WTC11 (cell line): ENCODE measurements around the gene B4GALNT3. TPM values are rescaled to one million over a fixed set of nuclear protein-coding genes. Genes with fewer than 3 reads are reported as not detected.

Experiments used
- ATAC-seq: fragments of 200-7000 bp; cut with Tn5 transposase; 2 replicates; pipeline ENCODE4 v1.10.0; 2021; ENCODE audit warnings: mild to moderate bottlenecking, moderate library complexity
- CTCF ChIA-PET: fragments of 300-600 bp; sonication (Branson Sonifier 250); formaldehyde crosslinking; loops from one replicate; lab custom pipeline; 2021; ENCODE audit warnings: antibody characterized with exemption; lab: Charles Lee
- POLR2A ChIA-PET: fragments of 350-600 bp; sonication (Branson Sonifier 250); formaldehyde crosslinking; loops from one replicate; lab custom pipeline; 2021; ENCODE audit warnings: antibody characterized with exemption; lab: Charles Lee
- DNase-seq: peaks from one replicate; pipeline ENCODE4 v3.0.0; 2021; ENCODE audit warnings: low spot score
- H3K27ac Mint-ChIP-seq: 2 replicates; pipeline ENCODE4 v1.8.0; 2021; ENCODE audit warnings: mixed read lengths
- H3K27me3 Mint-ChIP-seq: 2 replicates; pipeline ENCODE4 v1.8.0; 2021; ENCODE audit warnings: low read depth, mild to moderate bottlenecking, moderate library complexity, mixed read lengths
- H3K36me3 Mint-ChIP-seq: 2 replicates; pipeline ENCODE4 v1.8.0; 2021; ENCODE audit warnings: mixed read lengths
- H3K4me1 Mint-ChIP-seq: 2 replicates; pipeline ENCODE4 v1.8.0; 2022; ENCODE audit warnings: mixed read lengths
- H3K4me3 Mint-ChIP-seq: 2 replicates; pipeline ENCODE4 v1.8.0; 2021; ENCODE audit warnings: mild to moderate bottlenecking, moderate library complexity, mixed read lengths
- H3K9me3 Mint-ChIP-seq: 2 replicates; pipeline ENCODE4 v1.8.0; 2021; ENCODE audit warnings: mixed read lengths
- ATF1 ChIP-seq: sonication (generic); formaldehyde crosslinking; IDR thresholded peaks from 2 replicates; pipeline ENCODE4 v1.8.1; 2023; ENCODE audit warnings: mild to moderate bottlenecking, moderate library complexity, missing genetic modification reagents
- ATF6 ChIP-seq: sonication (generic); formaldehyde crosslinking; IDR thresholded peaks from 2 replicates; pipeline ENCODE4 v1.8.1; 2023; ENCODE audit warnings: mild to moderate bottlenecking, missing genetic modification reagents
- CREB1 ChIP-seq: sonication (generic); formaldehyde crosslinking; IDR thresholded peaks from 2 replicates; pipeline ENCODE4 v1.8.0; 2023; ENCODE audit warnings: mild to moderate bottlenecking, missing genetic modification reagents
- ERG ChIP-seq: fragments of 250-450 bp; sonication (Bioruptor Pico); IDR thresholded peaks from 2 replicates; pipeline ENCODE4 v1.8.0; 2021; ENCODE audit warnings: mild to moderate bottlenecking
- ETV6 ChIP-seq: sonication (generic); formaldehyde crosslinking; IDR thresholded peaks from 2 replicates; pipeline ENCODE4 v1.8.1; 2022; ENCODE audit warnings: mild to moderate bottlenecking, missing genetic modification reagents
- FOXP1 ChIP-seq: sonication (generic); formaldehyde crosslinking; IDR thresholded peaks from 2 replicates; pipeline ENCODE4 v1.8.0; 2022; ENCODE audit warnings: missing genetic modification reagents, mild to moderate bottlenecking, moderate library complexity, borderline replicate concordance
- GABPB1 ChIP-seq: sonication (generic); formaldehyde crosslinking; IDR thresholded peaks from 2 replicates; pipeline ENCODE4 v1.8.1; 2023; ENCODE audit warnings: mild to moderate bottlenecking, missing genetic modification reagents
- GTF2I ChIP-seq: fragments of 250-450 bp; sonication (Bioruptor Pico); conservative IDR thresholded peaks from 2 replicates; pipeline ENCODE4 v1.4.0; 2021; ENCODE audit warnings: mild to moderate bottlenecking
- IRF2 ChIP-seq: sonication (generic); formaldehyde crosslinking; IDR thresholded peaks from 2 replicates; pipeline ENCODE4 v1.8.0; 2022; ENCODE audit warnings: low read depth, missing genetic modification reagents, borderline replicate concordance
- JUN ChIP-seq: sonication (generic); formaldehyde crosslinking; IDR thresholded peaks from 2 replicates; pipeline ENCODE4 v1.8.0; 2023; ENCODE audit warnings: mild to moderate bottlenecking, missing genetic modification reagents
- MXD4 ChIP-seq: fragments of 250-450 bp; sonication (Bioruptor Pico); IDR thresholded peaks from 2 replicates; pipeline ENCODE4 v1.8.0; 2021; ENCODE audit warnings: mild to moderate bottlenecking, moderate library complexity, borderline replicate concordance
- NR2C2 ChIP-seq: sonication (generic); formaldehyde crosslinking; IDR thresholded peaks from 2 replicates; pipeline ENCODE4 v1.8.0; 2022; ENCODE audit warnings: mild to moderate bottlenecking, missing genetic modification reagents
- PRRX2 ChIP-seq: fragments of 250-450 bp; sonication (Bioruptor Pico); IDR thresholded peaks from 2 replicates; pipeline ENCODE4 v1.8.0; 2021; ENCODE audit warnings: mild to moderate bottlenecking
- SOX15 ChIP-seq: fragments of 250-450 bp; sonication (Bioruptor Pico); IDR thresholded peaks from 2 replicates; pipeline ENCODE4 v1.9.0; 2021; ENCODE audit warnings: mild to moderate bottlenecking
- SP1 ChIP-seq: sonication (generic); formaldehyde crosslinking; conservative IDR thresholded peaks from 2 replicates; pipeline ENCODE4 v1.8.1; 2022; ENCODE audit warnings: missing genetic modification reagents
- TEAD4 ChIP-seq: sonication (generic); formaldehyde crosslinking; IDR thresholded peaks from 2 replicates; pipeline ENCODE4 v1.8.0; 2022; ENCODE audit warnings: mild to moderate bottlenecking, missing genetic modification reagents
- TP53 ChIP-seq: sonication (generic); formaldehyde crosslinking; IDR thresholded peaks from 2 replicates; pipeline ENCODE4 v1.8.1; 2023; ENCODE audit warnings: mild to moderate bottlenecking, missing genetic modification reagents
- ZBTB43 ChIP-seq: sonication (generic); formaldehyde crosslinking; IDR thresholded peaks from 2 replicates; pipeline ENCODE4 v1.8.1; 2023; ENCODE audit warnings: mild to moderate bottlenecking, missing genetic modification reagents
- ZNF121 ChIP-seq: sonication (generic); formaldehyde crosslinking; IDR thresholded peaks from 2 replicates; pipeline ENCODE4 v1.8.0; 2023; ENCODE audit warnings: missing genetic modification reagents
- ZNF138 ChIP-seq: sonication (generic); formaldehyde crosslinking; conservative IDR thresholded peaks from 2 replicates; pipeline ENCODE4 v1.8.1; 2022; ENCODE audit warnings: mild to moderate bottlenecking, moderate library complexity, missing genetic modification reagents
- ZNF317 ChIP-seq: sonication (generic); formaldehyde crosslinking; IDR thresholded peaks from 2 replicates; pipeline ENCODE4 v1.8.1; 2023; ENCODE audit warnings: low read depth, mild to moderate bottlenecking, moderate library complexity, missing genetic modification reagents, borderline replicate concordance
- ZNF423 ChIP-seq: fragments of 250-450 bp; sonication (Bioruptor Pico); IDR thresholded peaks from 2 replicates; pipeline ENCODE4 v2.1.2; 2022; ENCODE audit warnings: mild to moderate bottlenecking, moderate library complexity
- ZSCAN18 ChIP-seq: fragments of 250-450 bp; sonication (Bioruptor Pico); IDR thresholded peaks from 2 replicates; pipeline ENCODE4 v2.1.2; 2022; ENCODE audit warnings: mild to moderate bottlenecking, moderate library complexity
- total RNA-seq: library from RNA; stranded (reverse); gene quantifications from 3 replicates; pipeline ENCODE4 v1.2.3, GENCODE V29; 2021
- TF ChIP-seq, protein P1 (sequence below): sonication (generic); formaldehyde crosslinking; IDR thresholded peaks from 2 replicates; pipeline ENCODE4 v1.8.1; 2023; ENCODE audit warnings: mild to moderate bottlenecking, missing genetic modification reagents, borderline replicate concordance
- TF ChIP-seq, protein P2 (sequence below): fragments of 250-450 bp; sonication (Bioruptor Pico); IDR thresholded peaks from 2 replicates; pipeline ENCODE4 v1.9.0; 2021; ENCODE audit warnings: mild to moderate bottlenecking

Gene B4GALNT3
- total RNA-seq, 1 experiment from 2014 or later, result 19.0 TPM

- CTCF ChIA-PET, result interaction anchor here (0.6 to 2.2 kb wide), 18 partner anchors 9 to 1059 kb away, joined by 3 to 35 read pairs (median 5); partner anchors contain the start of genes RAD52 and WNK1
- peak; percentile 68 for DNase-seq
- TF ChIP-seq IRF2 (CRISPR knock-in tag), result no peak
- TF ChIP-seq CREB1 (CRISPR knock-in tag), result no peak
- TF ChIP-seq SOX15 (CRISPR knock-in tag), result no peak
- no peak for TF ChIP-seq MXD4 (CRISPR knock-in tag)
- no peak for TF ChIP-seq ETV6
- 0 out of 2 replicates have a peak, but pooled peaks have one; percentile 6 for TF ChIP-seq SP1 (CRISPR knock-in tag)
- no peak for TF ChIP-seq ZBTB43 (CRISPR knock-in tag)
- TF ChIP-seq ATF6 (CRISPR knock-in tag), result no peak
- no peak for TF ChIP-seq ERG
- TF ChIP-seq ZNF423, result no peak
- TF ChIP-seq PRRX2 (CRISPR knock-in tag), result no peak
- no peak for TF ChIP-seq ZSCAN18 (CRISPR knock-in tag)
- no peak for TF ChIP-seq GTF2I (CRISPR knock-in tag)
- no peak for TF ChIP-seq GABPB1
- TF ChIP-seq TEAD4 (CRISPR knock-in tag), result no peak
- 0 out of 2 replicates have a peak, but pooled peaks have one; percentile 5 for TF ChIP-seq FOXP1 (CRISPR knock-in tag)
- no peak for TF ChIP-seq TP53 (CRISPR knock-in tag)
- TF ChIP-seq, protein P1, sequence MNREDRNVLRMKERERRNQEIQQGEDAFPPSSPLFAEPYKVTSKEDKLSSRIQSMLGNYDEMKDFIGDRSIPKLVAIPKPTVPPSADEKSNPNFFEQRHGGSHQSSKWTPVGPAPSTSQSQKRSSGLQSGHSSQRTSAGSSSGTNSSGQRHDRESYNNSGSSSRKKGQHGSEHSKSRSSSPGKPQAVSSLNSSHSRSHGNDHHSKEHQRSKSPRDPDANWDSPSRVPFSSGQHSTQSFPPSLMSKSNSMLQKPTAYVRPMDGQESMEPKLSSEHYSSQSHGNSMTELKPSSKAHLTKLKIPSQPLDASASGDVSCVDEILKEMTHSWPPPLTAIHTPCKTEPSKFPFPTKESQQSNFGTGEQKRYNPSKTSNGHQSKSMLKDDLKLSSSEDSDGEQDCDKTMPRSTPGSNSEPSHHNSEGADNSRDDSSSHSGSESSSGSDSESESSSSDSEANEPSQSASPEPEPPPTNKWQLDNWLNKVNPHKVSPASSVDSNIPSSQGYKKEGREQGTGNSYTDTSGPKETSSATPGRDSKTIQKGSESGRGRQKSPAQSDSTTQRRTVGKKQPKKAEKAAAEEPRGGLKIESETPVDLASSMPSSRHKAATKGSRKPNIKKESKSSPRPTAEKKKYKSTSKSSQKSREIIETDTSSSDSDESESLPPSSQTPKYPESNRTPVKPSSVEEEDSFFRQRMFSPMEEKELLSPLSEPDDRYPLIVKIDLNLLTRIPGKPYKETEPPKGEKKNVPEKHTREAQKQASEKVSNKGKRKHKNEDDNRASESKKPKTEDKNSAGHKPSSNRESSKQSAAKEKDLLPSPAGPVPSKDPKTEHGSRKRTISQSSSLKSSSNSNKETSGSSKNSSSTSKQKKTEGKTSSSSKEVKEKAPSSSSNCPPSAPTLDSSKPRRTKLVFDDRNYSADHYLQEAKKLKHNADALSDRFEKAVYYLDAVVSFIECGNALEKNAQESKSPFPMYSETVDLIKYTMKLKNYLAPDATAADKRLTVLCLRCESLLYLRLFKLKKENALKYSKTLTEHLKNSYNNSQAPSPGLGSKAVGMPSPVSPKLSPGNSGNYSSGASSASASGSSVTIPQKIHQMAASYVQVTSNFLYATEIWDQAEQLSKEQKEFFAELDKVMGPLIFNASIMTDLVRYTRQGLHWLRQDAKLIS (CRISPR knock-in tag), result no peak
- no peak for TF ChIP-seq ATF1 (CRISPR knock-in tag)
- no peak for TF ChIP-seq NR2C2 (CRISPR knock-in tag)
- TF ChIP-seq ZNF138 (CRISPR knock-in tag), result no peak
- no peak for TF ChIP-seq JUN (CRISPR knock-in tag)
- TF ChIP-seq, protein P2, sequence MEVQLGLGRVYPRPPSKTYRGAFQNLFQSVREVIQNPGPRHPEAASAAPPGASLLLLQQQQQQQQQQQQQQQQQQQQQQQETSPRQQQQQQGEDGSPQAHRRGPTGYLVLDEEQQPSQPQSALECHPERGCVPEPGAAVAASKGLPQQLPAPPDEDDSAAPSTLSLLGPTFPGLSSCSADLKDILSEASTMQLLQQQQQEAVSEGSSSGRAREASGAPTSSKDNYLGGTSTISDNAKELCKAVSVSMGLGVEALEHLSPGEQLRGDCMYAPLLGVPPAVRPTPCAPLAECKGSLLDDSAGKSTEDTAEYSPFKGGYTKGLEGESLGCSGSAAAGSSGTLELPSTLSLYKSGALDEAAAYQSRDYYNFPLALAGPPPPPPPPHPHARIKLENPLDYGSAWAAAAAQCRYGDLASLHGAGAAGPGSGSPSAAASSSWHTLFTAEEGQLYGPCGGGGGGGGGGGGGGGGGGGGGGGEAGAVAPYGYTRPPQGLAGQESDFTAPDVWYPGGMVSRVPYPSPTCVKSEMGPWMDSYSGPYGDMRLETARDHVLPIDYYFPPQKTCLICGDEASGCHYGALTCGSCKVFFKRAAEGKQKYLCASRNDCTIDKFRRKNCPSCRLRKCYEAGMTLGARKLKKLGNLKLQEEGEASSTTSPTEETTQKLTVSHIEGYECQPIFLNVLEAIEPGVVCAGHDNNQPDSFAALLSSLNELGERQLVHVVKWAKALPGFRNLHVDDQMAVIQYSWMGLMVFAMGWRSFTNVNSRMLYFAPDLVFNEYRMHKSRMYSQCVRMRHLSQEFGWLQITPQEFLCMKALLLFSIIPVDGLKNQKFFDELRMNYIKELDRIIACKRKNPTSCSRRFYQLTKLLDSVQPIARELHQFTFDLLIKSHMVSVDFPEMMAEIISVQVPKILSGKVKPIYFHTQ (CRISPR knock-in tag), result no peak
- TF ChIP-seq ZNF121, result no peak
- no peak for TF ChIP-seq ZNF317
Measured at GRCh38 chr12:570921-571794, 111.4 kb downstream of the B4GALNT3 start.

More at GRCh38 chr12:570921-571794, 111.4 kb downstream of the B4GALNT3 start:
- peaks cover 10% of the 10 kb centered on the region for H3K4me1 Mint-ChIP-seq
- H3K27ac Mint-ChIP-seq, result peak overlapping the region; percentile 47; the same call in 1 of the 2 replicates
- peaks cover 2% of the 10 kb centered on the region; the same call in 1 of the 2 replicates for H3K36me3 Mint-ChIP-seq
- POLR2A ChIA-PET, result interaction anchor here (1.4 kb wide), 1 partner anchor 181 kb away, joined by 7 read pairs; the partner anchor contains the start of gene WNK1
- peaks cover 18% of the 10 kb centered on the region for H3K27me3 Mint-ChIP-seq
- H3K9me3 Mint-ChIP-seq, result peaks cover 8% of the 10 kb centered on the region
- peak; percentile 63 for ATAC-seq
- H3K4me3 Mint-ChIP-seq, result peak overlapping the region; percentile 79
